Measurements from ENCODE around the gene VCL.

DNA sequence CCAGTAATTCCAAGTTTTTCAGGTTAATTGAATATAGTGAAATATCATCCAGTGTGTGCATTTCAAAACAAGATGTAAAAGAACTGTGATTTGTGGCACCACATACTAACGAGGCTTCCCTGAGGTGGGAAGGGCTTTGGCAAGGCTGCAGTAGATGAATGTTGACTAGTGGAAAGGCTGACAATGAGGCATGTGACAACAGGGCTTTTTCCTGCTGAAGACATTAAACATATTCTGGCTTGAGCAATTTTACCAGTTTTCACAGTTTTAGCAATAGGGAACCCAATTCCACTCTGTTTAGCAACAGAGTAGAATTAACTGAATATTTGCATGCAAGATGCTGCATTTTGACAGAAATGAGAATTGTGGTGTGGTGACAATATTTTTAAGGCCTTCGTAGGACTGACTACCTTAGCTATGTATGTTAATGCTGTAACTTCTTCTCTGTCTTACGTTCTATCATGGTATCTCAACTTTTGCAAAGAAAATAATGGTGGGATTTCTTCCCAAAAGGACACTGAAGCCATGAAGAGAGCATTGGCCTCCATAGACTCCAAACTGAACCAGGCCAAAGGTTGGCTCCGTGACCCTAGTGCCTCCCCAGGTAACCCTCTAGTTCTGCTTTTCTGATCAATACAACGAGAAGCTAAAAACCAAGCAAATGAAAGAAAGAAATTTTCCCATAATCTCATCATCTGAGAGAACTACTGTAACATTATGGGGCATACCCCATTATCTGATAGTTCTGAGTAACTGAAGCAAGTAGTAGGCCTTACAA, 84.2 kb downstream of the VCL start:
- TF ChIP-seq, protein P1, sequence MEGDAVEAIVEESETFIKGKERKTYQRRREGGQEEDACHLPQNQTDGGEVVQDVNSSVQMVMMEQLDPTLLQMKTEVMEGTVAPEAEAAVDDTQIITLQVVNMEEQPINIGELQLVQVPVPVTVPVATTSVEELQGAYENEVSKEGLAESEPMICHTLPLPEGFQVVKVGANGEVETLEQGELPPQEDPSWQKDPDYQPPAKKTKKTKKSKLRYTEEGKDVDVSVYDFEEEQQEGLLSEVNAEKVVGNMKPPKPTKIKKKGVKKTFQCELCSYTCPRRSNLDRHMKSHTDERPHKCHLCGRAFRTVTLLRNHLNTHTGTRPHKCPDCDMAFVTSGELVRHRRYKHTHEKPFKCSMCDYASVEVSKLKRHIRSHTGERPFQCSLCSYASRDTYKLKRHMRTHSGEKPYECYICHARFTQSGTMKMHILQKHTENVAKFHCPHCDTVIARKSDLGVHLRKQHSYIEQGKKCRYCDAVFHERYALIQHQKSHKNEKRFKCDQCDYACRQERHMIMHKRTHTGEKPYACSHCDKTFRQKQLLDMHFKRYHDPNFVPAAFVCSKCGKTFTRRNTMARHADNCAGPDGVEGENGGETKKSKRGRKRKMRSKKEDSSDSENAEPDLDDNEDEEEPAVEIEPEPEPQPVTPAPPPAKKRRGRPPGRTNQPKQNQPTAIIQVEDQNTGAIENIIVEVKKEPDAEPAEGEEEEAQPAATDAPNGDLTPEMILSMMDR (IDR thresholded peaks at IDR 0.05; ENCODE audit: poor library complexity, severe bottlenecking): no peak
- TF ChIP-seq POLR2AphosphoS5 (IDR thresholded peaks at IDR 0.05) (no peak), EP300 (conservative IDR thresholded peaks at IDR 0.05; ENCODE audit: poor library complexity, severe bottlenecking) (no peak), EZH2 (IDR thresholded peaks at IDR 0.05; ENCODE audit: borderline replicate concordance, insufficient read depth, low read length, poor library complexity, severe bottlenecking) (no peak), SMC3 (conservative IDR thresholded peaks at IDR 0.05; ENCODE audit: poor library complexity) (no peak), RAD21 (conservative IDR thresholded peaks at IDR 0.05) (no peak)
- TF ChIP-seq, protein P2, sequence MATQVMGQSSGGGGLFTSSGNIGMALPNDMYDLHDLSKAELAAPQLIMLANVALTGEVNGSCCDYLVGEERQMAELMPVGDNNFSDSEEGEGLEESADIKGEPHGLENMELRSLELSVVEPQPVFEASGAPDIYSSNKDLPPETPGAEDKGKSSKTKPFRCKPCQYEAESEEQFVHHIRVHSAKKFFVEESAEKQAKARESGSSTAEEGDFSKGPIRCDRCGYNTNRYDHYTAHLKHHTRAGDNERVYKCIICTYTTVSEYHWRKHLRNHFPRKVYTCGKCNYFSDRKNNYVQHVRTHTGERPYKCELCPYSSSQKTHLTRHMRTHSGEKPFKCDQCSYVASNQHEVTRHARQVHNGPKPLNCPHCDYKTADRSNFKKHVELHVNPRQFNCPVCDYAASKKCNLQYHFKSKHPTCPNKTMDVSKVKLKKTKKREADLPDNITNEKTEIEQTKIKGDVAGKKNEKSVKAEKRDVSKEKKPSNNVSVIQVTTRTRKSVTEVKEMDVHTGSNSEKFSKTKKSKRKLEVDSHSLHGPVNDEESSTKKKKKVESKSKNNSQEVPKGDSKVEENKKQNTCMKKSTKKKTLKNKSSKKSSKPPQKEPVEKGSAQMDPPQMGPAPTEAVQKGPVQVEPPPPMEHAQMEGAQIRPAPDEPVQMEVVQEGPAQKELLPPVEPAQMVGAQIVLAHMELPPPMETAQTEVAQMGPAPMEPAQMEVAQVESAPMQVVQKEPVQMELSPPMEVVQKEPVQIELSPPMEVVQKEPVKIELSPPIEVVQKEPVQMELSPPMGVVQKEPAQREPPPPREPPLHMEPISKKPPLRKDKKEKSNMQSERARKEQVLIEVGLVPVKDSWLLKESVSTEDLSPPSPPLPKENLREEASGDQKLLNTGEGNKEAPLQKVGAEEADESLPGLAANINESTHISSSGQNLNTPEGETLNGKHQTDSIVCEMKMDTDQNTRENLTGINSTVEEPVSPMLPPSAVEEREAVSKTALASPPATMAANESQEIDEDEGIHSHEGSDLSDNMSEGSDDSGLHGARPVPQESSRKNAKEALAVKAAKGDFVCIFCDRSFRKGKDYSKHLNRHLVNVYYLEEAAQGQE (IDR thresholded peaks at IDR 0.05; ENCODE audit: borderline replicate concordance): no peak
